ENCODE results near the gene DNALI1. TPM values are rescaled to one million over a fixed set of nuclear protein-coding genes. Genes with fewer than 3 reads are reported as not detected.

Gene DNALI1
- polyA plus RNA-seq, 1 of the 3 experiments (the other 2 are of a cell fraction), result 17.4 TPM

DNA sequence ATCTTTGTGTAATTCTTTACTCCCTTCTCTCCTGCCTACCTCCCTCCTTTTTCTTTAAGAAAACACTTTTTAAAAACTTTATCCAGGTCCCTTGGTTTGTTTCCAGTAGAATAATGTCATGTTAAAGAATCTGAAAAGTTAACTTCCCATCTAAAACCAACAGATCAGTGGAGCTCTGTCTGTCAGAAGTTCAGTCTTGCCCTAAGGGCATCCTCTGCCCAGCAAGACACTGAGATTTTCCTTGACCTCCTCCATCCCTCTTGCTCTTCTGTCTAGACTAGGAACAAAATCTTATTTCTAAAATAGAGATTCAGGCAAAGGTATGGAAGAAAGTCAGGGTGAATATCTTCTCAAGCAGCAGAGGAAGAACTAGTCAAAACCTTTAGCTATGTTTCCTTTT lies 44.7 kb downstream of the DNALI1 start:
- Histone ChIP-seq H3K4me3 (ENCODE audit: low read depth in 2 of 2, low read length in 1 of 2) (no peak overlapping the region), H2AFZ (ENCODE audit: low read depth) (no peak overlapping the region), H3K9me3 (no peaks in the 10 kb centered on the region), H3K9me2 (no peaks in the 10 kb centered on the region), H3K4me1 (ENCODE audit: control insufficient read depth in 1 of 2, insufficient read depth in 2 of 2, low read depth in 1 of 2, low read length in 1 of 2) (peaks cover 0 to 8% of the 10 kb centered on the region in 2 experiments; a peak in 2 of 4 replicates), H3K36me3 (replicated peaks in 1 of 2; ENCODE audit: control insufficient read depth in 1 of 2, insufficient read depth in 2 of 2, low read length in 1 of 2) (no peaks in the 10 kb centered on the region), H3K9ac (no peak overlapping the region), H3K27ac (ENCODE audit: low read depth in 2 of 2, low read length in 1 of 2) (no peak overlapping the region), H3K27me3 (ENCODE audit: insufficient read depth) (peaks cover 4% of the 10 kb centered on the region; the same call in 1 of the 2 replicates), H3F3A (replicated peaks; ENCODE audit: insufficient read depth) (no peaks in the 10 kb centered on the region), H3K79me2 (ENCODE audit: insufficient read depth) (no peaks in the 10 kb centered on the region), H4K20me1 (ENCODE audit: insufficient read depth) (no peaks in the 10 kb centered on the region), H3K4me2 (no peak overlapping the region)
- ChIA-PET CTCF (interaction anchor here (1.0 to 12.7 kb wide), 9 partner anchors 13 to 259 kb away, joined by 3 to 358 read pairs (median 6); partner anchors contain the start of genes CDCA8, DNALI1 and MEAF6), POLR2A (interaction anchor here (1.2 kb wide), 1 partner anchor 81 kb away, joined by 3 read pairs; no protein-coding TSS in a partner anchor)
- TF ChIP-seq, protein P1, sequence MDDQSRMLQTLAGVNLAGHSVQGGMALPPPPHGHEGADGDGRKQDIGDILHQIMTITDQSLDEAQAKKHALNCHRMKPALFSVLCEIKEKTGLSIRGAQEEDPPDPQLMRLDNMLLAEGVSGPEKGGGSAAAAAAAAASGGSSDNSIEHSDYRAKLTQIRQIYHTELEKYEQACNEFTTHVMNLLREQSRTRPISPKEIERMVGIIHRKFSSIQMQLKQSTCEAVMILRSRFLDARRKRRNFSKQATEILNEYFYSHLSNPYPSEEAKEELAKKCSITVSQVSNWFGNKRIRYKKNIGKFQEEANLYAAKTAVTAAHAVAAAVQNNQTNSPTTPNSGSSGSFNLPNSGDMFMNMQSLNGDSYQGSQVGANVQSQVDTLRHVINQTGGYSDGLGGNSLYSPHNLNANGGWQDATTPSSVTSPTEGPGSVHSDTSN (IDR thresholded peaks at IDR 0.05), result no peak
- TF ChIP-seq USF2 (IDR thresholded peaks at IDR 0.05; ENCODE audit: borderline replicate concordance, low read depth, low read length) (no peak), ELF1 (IDR thresholded peaks at IDR 0.05) (no peak), EP300 (IDR thresholded peaks at IDR 0.05; ENCODE audit: borderline replicate concordance in 1 of 2, low read depth in 1 of 2, low read length in 1 of 2) (no peak), GATA2 (CRISPR knock-in tag; IDR thresholded peaks at IDR 0.05) (no peak), NRF1 (IDR thresholded peaks at IDR 0.05; ENCODE audit: low read depth, low read length) (no peak), GABPA (IDR thresholded peaks at IDR 0.05; ENCODE audit: low read depth) (no peak)
- TF ChIP-seq, protein P2, sequence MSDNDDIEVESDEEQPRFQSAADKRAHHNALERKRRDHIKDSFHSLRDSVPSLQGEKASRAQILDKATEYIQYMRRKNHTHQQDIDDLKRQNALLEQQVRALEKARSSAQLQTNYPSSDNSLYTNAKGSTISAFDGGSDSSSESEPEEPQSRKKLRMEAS (IDR thresholded peaks at IDR 0.05; ENCODE audit: low read depth), result no peak
- DNase-seq, result no peak

- peak overlapping the region in 1 of 2 experiments; percentile 7; a peak in 1 of 4 replicates for H3K4me3 ChIP-seq (ENCODE audit: low read depth in 2 of 2, low read length in 1 of 2)
- no peaks in the 10 kb centered on the region for H3K79me2 ChIP-seq (ENCODE audit: insufficient read depth)
- no peak overlapping the region for H3K27ac ChIP-seq (ENCODE audit: low read depth in 2 of 2, low read length in 1 of 2)
- no peak overlapping the region for H2AFZ ChIP-seq (ENCODE audit: low read depth)
- H3F3A ChIP-seq (replicated peaks; ENCODE audit: insufficient read depth), result no peaks in the 10 kb centered on the region
- peak; percentile 74 for DNase-seq
- WGBS (ENCODE audit: low lambda C conversion rate), result 11% methylated on average over 8 of the region's 8 CpGs
- peaks cover 0 to 4% of the 10 kb centered on the region in 2 experiments; a peak in 1 of 4 replicates for H3K4me1 ChIP-seq (ENCODE audit: control insufficient read depth in 1 of 2, insufficient read depth in 2 of 2, low read depth in 1 of 2, low read length in 1 of 2)
- POLR2A ChIA-PET, result no interaction called here
- no peaks in the 10 kb centered on the region for H4K20me1 ChIP-seq (ENCODE audit: insufficient read depth)
- no peaks in the 10 kb centered on the region for H3K36me3 ChIP-seq (replicated peaks in 1 of 2; ENCODE audit: control insufficient read depth in 1 of 2, insufficient read depth in 2 of 2, low read length in 1 of 2)
- peaks cover 15% of the 10 kb centered on the region; the same call in 1 of the 2 replicates for H3K27me3 ChIP-seq (ENCODE audit: insufficient read depth)
- H3K4me2 ChIP-seq, result no peak overlapping the region
- H3K9ac ChIP-seq, result no peak overlapping the region
- no peaks in the 10 kb centered on the region for H3K9me2 ChIP-seq
- H3K9me3 ChIP-seq, result no peaks in the 10 kb centered on the region
- CTCF ChIA-PET, result interaction anchor here (0.6 to 12.7 kb wide), 39 partner anchors 10 to 1238 kb away, joined by 3 to 358 read pairs (median 4); partner anchors contain the start of genes CDCA8, DNALI1, EPHA10 and MEAF6
- TF ChIP-seq SMC3 (IDR thresholded peaks at IDR 0.05; ENCODE audit: low read depth, low read length), result peak; percentile 75
- no peak for TF ChIP-seq RXRA (IDR thresholded peaks at IDR 0.05; ENCODE audit: borderline replicate concordance, low read depth)
- TF ChIP-seq GATA2 (CRISPR knock-in tag; IDR thresholded peaks at IDR 0.05), result no peak
- TF ChIP-seq RCOR1 (IDR thresholded peaks at IDR 0.05; ENCODE audit: low read length), result no peak
- TF ChIP-seq, protein P2 (IDR thresholded peaks at IDR 0.05; ENCODE audit: low read depth), result no peak
- no peak for TF ChIP-seq MXI1 (IDR thresholded peaks at IDR 0.05; ENCODE audit: low read depth, low read length)
- TF ChIP-seq EZH2phosphoT487 (IDR thresholded peaks at IDR 0.05; ENCODE audit: borderline replicate concordance, low read depth), result no peak
- TF ChIP-seq, protein P3, sequence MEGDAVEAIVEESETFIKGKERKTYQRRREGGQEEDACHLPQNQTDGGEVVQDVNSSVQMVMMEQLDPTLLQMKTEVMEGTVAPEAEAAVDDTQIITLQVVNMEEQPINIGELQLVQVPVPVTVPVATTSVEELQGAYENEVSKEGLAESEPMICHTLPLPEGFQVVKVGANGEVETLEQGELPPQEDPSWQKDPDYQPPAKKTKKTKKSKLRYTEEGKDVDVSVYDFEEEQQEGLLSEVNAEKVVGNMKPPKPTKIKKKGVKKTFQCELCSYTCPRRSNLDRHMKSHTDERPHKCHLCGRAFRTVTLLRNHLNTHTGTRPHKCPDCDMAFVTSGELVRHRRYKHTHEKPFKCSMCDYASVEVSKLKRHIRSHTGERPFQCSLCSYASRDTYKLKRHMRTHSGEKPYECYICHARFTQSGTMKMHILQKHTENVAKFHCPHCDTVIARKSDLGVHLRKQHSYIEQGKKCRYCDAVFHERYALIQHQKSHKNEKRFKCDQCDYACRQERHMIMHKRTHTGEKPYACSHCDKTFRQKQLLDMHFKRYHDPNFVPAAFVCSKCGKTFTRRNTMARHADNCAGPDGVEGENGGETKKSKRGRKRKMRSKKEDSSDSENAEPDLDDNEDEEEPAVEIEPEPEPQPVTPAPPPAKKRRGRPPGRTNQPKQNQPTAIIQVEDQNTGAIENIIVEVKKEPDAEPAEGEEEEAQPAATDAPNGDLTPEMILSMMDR (IDR thresholded peaks at IDR 0.05), result peak; percentile 82
- TF ChIP-seq EP300 (IDR thresholded peaks at IDR 0.05; ENCODE audit: borderline replicate concordance in 1 of 2, low read depth in 1 of 2, low read length in 1 of 2), result no peak
- no peak for TF ChIP-seq FOXM1 (IDR thresholded peaks at IDR 0.05; ENCODE audit: low read depth)
- no peak for TF ChIP-seq RFX5 (IDR thresholded peaks at IDR 0.05; ENCODE audit: low read length)
- no peak for TF ChIP-seq TAF1 (IDR thresholded peaks at IDR 0.05; ENCODE audit: borderline replicate concordance, low read depth, low read length)
- no peak for TF ChIP-seq MEF2A (IDR thresholded peaks at IDR 0.05; ENCODE audit: borderline replicate concordance, low read depth)
- TF ChIP-seq, protein P4, sequence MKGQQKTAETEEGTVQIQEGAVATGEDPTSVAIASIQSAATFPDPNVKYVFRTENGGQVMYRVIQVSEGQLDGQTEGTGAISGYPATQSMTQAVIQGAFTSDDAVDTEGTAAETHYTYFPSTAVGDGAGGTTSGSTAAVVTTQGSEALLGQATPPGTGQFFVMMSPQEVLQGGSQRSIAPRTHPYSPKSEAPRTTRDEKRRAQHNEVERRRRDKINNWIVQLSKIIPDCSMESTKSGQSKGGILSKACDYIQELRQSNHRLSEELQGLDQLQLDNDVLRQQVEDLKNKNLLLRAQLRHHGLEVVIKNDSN (IDR thresholded peaks at IDR 0.05; ENCODE audit: borderline replicate concordance, low read depth), result no peak
- no peak for TF ChIP-seq TCF12 (IDR thresholded peaks at IDR 0.05)
These were observed 46.3 kb downstream of the DNALI1 start for GRCh38 chr1:37602750-37603694.

All from SK-N-SH (cell line).